HepG2 (cell line): ENCODE measurements around the gene TCEANC. TPM values are rescaled to one million over a fixed set of nuclear protein-coding genes. Genes with fewer than 3 reads are reported as not detected.

ENCODE experiments used
- ATAC-seq: fragments of 200-7000 bp; cut with Tn5 transposase; 3 replicates; pipeline ENCODE4 v1.9.1; 2020; ENCODE audit warnings: mild to moderate bottlenecking, moderate library complexity
- BruUV-seq: library from RNA; stranded (reverse); fragments of 400-500 nt; replicated peaks from 2 replicates; lab custom pipeline; 2021; lab: Mats Ljungman, UMichigan
- CTCF ChIA-PET: fragments of 300-600 bp; formaldehyde crosslinking; extraction: SDS; loops from one replicate; lab custom pipeline; 2021; ENCODE audit warnings: low total read pairs, inconsistent platforms, low intra/inter-chr PET ratio; lab: Yijun Ruan, JAX
- POLR2A ChIA-PET: fragments of 350-600 bp; sonication (Branson Sonifier 250); formaldehyde crosslinking; loops from one replicate; lab custom pipeline; 2020; ENCODE audit warnings: antibody characterized with exemption, inconsistent platforms; lab: Yijun Ruan, JAX
- DNase-seq: peaks from one replicate; pipeline ENCODE4 v3.0.0-alpha.2; 2015; ENCODE audit warnings: low spot score
- FAIRE-seq: peaks from 3 replicates; lab custom pipeline; 2011; peaks lifted over from hg19 to GRCh38; lab: Jason Lieb, UNC
- H2AFZ ChIP-seq: one replicate; pipeline ENCODE4 v1.6.1; 2011; ENCODE audit warnings: low read length, inconsistent platforms
- H3K27ac ChIP-seq: fragments of 300-600 bp; 3 replicates; pipeline ENCODE4 v1.8.0; 2011; ENCODE audit warnings: mixed run types, mild to moderate bottlenecking, mixed read lengths, low read length, inconsistent platforms; ENCODE audit not compliant: insufficient read depth; ENCODE audit errors: extremely low read length
- H3K27me3 ChIP-seq, 2 experiments: fragments of 200-600 bp in 1 of 2; 2 replicates in 1 of 2; 3 replicates in 1 of 2; pipeline versions ENCODE4 v1.6.0 to v1.8.0; 2011; ENCODE audit warnings: low read length in 2 of 2, mild to moderate bottlenecking in 2 of 2, moderate library complexity in 2 of 2, inconsistent platforms in 1 of 2; ENCODE audit not compliant: insufficient read depth in 2 of 2, control insufficient read depth in 1 of 2
- H3K36me3 ChIP-seq, 2 experiments: fragments of 200-600 bp in 1 of 2; replicated peaks in 1 of 2; 2 replicates in 1 of 2; 3 replicates in 1 of 2; pipeline versions ENCODE4 v1.5.1 to v1.8.0; 2011; ENCODE audit warnings: low read length in 2 of 2, inconsistent platforms in 1 of 2; ENCODE audit not compliant: insufficient read depth in 2 of 2, control insufficient read depth in 1 of 2
- H3K4me1 ChIP-seq: 2 replicates; pipeline ENCODE4 v1.5.1; 2012; ENCODE audit warnings: low read length, inconsistent platforms; ENCODE audit not compliant: insufficient read depth
- H3K4me2 ChIP-seq: 2 replicates; pipeline ENCODE4 v1.6.0; 2011; ENCODE audit warnings: low read depth, low read length, inconsistent platforms
- H3K4me3 ChIP-seq, 3 experiments: fragments of 200-600 bp in 1 of 3; sonication (generic), shearing (Covaris generic) in 1 of 3; replicated peaks in 1 of 3; 2 replicates each; pipeline ENCODE4 v1.5.1; 2011 to 2016; ENCODE audit warnings: low read length in 3 of 3, inconsistent platforms in 2 of 3, low read depth in 2 of 3, mild to moderate bottlenecking in 2 of 3, control low read depth in 1 of 3, mixed read lengths in 1 of 3; ENCODE audit not compliant: insufficient read depth in 1 of 3
- H3K79me2 ChIP-seq: one replicate; pipeline ENCODE4 v1.6.1; 2011; ENCODE audit warnings: low read length, inconsistent platforms; ENCODE audit not compliant: insufficient read depth
- H3K9ac ChIP-seq: 2 replicates; pipeline ENCODE4 v1.6.0; 2011; ENCODE audit warnings: mild to moderate bottlenecking, low read depth, low read length, inconsistent platforms; ENCODE audit not compliant: insufficient read depth
- H3K9me3 ChIP-seq: 2 replicates; pipeline ENCODE4 v1.5.1; 2012; ENCODE audit warnings: mild to moderate bottlenecking, low read length
- H4K20me1 ChIP-seq: 2 replicates; pipeline ENCODE4 v1.6.0; 2011; ENCODE audit warnings: inconsistent platforms, mild to moderate bottlenecking, low read length, moderate library complexity; ENCODE audit not compliant: insufficient read depth
- ARID4A ChIP-seq: sonication (generic); formaldehyde crosslinking; IDR thresholded peaks from 2 replicates; pipeline ENCODE4 v1.5.0; 2020; ENCODE audit warnings: mild to moderate bottlenecking, missing genetic modification reagents, borderline replicate concordance
- ATF4 ChIP-seq, 2 experiments: fragments of 450-650 bp in 1 of 2; sonication (generic) in 1 of 2; formaldehyde crosslinking; IDR thresholded peaks; 2 replicates each; pipeline versions ENCODE4 v1.5.0 to v1.8.0; 2020 to 2022; ENCODE audit warnings: mild to moderate bottlenecking in 1 of 2, missing genetic modification reagents in 1 of 2
- CREM ChIP-seq, 2 experiments: sonication (generic) in 1 of 2; formaldehyde crosslinking in 1 of 2; IDR thresholded peaks; 2 replicates each; pipeline versions ENCODE4 v1.4.0 to v1.6.1; 2016 to 2020; ENCODE audit warnings: antibody characterized with exemption in 1 of 2, mild to moderate bottlenecking in 1 of 2, missing genetic modification reagents in 1 of 2
- FUBP1 ChIP-seq: sonication (generic); formaldehyde crosslinking; IDR thresholded peaks from 2 replicates; pipeline ENCODE4 v1.5.1; 2020; ENCODE audit warnings: missing genetic modification reagents, mild to moderate bottlenecking, borderline replicate concordance
- GPBP1L1 ChIP-seq: sonication (generic); formaldehyde crosslinking; IDR thresholded peaks from 2 replicates; pipeline ENCODE4 v1.5.0; 2020; ENCODE audit warnings: mild to moderate bottlenecking, missing genetic modification reagents
- POGZ ChIP-seq: sonication (generic); formaldehyde crosslinking; IDR thresholded peaks from 2 replicates; pipeline ENCODE4 v1.4.0; 2020; ENCODE audit warnings: mild to moderate bottlenecking, missing genetic modification reagents
- PRDM4 ChIP-seq: sonication (generic); formaldehyde crosslinking; IDR thresholded peaks from 2 replicates; pipeline ENCODE4 v1.9.0; 2021; ENCODE audit warnings: missing genetic modification reagents, borderline replicate concordance
- WGBS: methylation state at CpG from one replicate; pipeline ENCODE4 v1.1.6; 2017; ENCODE audit warnings: low lambda C conversion rate; 5-methylcytosine and 5-hydroxymethylcytosine counted together
- in situ Hi-C: cut with HindIII; loops from 2 replicates; pipeline ENCODE4 v1.10.0; 2017; ENCODE audit warnings: low pct_unique_long_range_greater_than_20kb; ENCODE audit not compliant: extremely low pct_ligation_motif_present
- intact Hi-C: fragments of 100-400 bp; cut with micrococcal nuclease; formaldehyde crosslinking; loops from one replicate; pipeline ENCODE4 v1.10.0; 2022; ENCODE audit not compliant: unreplicated experiment
- polyA plus RNA-seq, 8 experiments: library from polyadenylated mRNA; depleted of rRNA in 3 of 8; stranded (reverse) in 7 of 8; unstranded in 1 of 8; fragments of >200 nt; fragmentation: Illumina TruSeq in 4 of 8; extraction: Trizol in 4 of 8; gene quantifications; 2 replicates each; pipeline versions ENCODE4 v1.2.1 to v1.2.3, GENCODE V29; 2011 to 2016; ENCODE audit warnings: low read depth in 4 of 8, missing spikeins in 1 of 8, mixed read lengths in 1 of 8; ENCODE audit not compliant: insufficient read depth in 1 of 8
- total RNA-seq, 5 experiments: library from RNA; depleted of rRNA; stranded (reverse); fragments of >200 nt; fragmentation: Illumina TruSeq; extraction: Trizol; gene quantifications; 2 replicates each; pipeline ENCODE4 v1.2.3, GENCODE V29; 2016; ENCODE audit warnings: low read depth in 1 of 5

Gene TCEANC
- total and polyA plus RNA-seq, 2 of the 13 experiments (the other 11 are each of a cell fraction or from before 2014, with no cell fraction given) = 0.51 to 0.97 TPM

GRCh38 chrX:13688958-13689740, 36.2 kb downstream of the TCEANC start, which contains the start of gene RAB9A (continued):
- peak; percentile 77; the same call in 1 of the 2 replicates for TF ChIP-seq ARID4A (CRISPR knock-in tag)
- TF ChIP-seq POGZ (CRISPR knock-in tag) = peak; percentile 44; the same call in 1 of the 2 replicates

- Histone ChIP-seq H3K4me3 (peak overlapping the region; percentile 68 to 88 (median 80)), H3K4me2 (peak overlapping the region; percentile 77), H2AFZ (no peak overlapping the region), H3K27ac (peak overlapping the region; percentile 80), H3K36me3 (no peaks in the 10 kb centered on the region), H3K27me3 (no peaks in the 10 kb centered on the region), H3K9me3 (no peaks in the 10 kb centered on the region), H3K79me2 (peaks cover 49% of the 10 kb centered on the region), H4K20me1 (0 out of 2 replicates have a peak, but pooled peaks cover 3% of the 10 kb centered on the region), H3K4me1 (peaks cover 43% of the 10 kb centered on the region), H3K9ac (peak overlapping the region; percentile 83)
- in situ Hi-C loops (no loop called here), intact Hi-C loops (loop anchor here (2.0 kb wide), 2 partner anchors 31 to 45 kb away; partner anchors contain the start of genes OFD1 and TRAPPC2)
- peak; percentile 61 for FAIRE-seq
- DNase-seq = no peak
- CTCF ChIA-PET = no interaction called here
- no peak for ATAC-seq
- POLR2A ChIA-PET = no interaction called here
- WGBS = 0% methylated on average over 16 of the region's 16 CpGs
- BruUV-seq = TSS peak; percentile 71
- TF ChIP-seq CREM (IDR thresholded peaks at IDR 0.05) (no peak), CREM (CRISPR knock-in tag; IDR thresholded peaks at IDR 0.05) (no peak), FUBP1 (no peak), GPBP1L1 (CRISPR knock-in tag) (no peak), PRDM4 (CRISPR knock-in tag) (no peak), ATF4 (CRISPR knock-in tag; IDR thresholded peaks at IDR 0.05) (no peak)
Observed at GRCh38 chrX:13689741-13690211, 36.8 kb downstream of the TCEANC start.
